ACC112 (cell line): ENCODE results near the gene PEAK3.
A peak's percentile ranks its signal among the peaks of the same experiment; 100 is the strongest.

Source experiments
- H2AFZ ChIP-seq: fragments of 200-600 bp; sonication (generic); one replicate; pipeline ENCODE4 v1.6.0; 2017; ENCODE audit warnings: antibody characterized with exemption, low read length; ENCODE audit not compliant: unreplicated experiment
- H3K27ac ChIP-seq: fragments of 200-600 bp; sonication (generic); 2 replicates; pipeline ENCODE4 v1.5.1; 2014; ENCODE audit warnings: low read depth, mild to moderate bottlenecking, antibody characterized with exemption, low read length, moderate library complexity
- H3K27me3 ChIP-seq: fragments of 200-600 bp; sonication (generic); 2 replicates; pipeline ENCODE4 v1.6.1; 2014; ENCODE audit warnings: mild to moderate bottlenecking, antibody characterized with exemption, low read length, moderate library complexity, mixed read lengths; ENCODE audit not compliant: insufficient read depth
- H3K36me3 ChIP-seq: fragments of 200-600 bp; sonication (generic); 2 replicates; pipeline ENCODE4 v1.6.1; 2016; ENCODE audit warnings: mild to moderate bottlenecking, antibody characterized with exemption, low read length, moderate library complexity, mixed read lengths; ENCODE audit not compliant: insufficient read depth
- H3K4me1 ChIP-seq: fragments of 200-600 bp; sonication (generic); one replicate; pipeline ENCODE4 v1.6.1; 2016; ENCODE audit warnings: low read length, mixed read lengths; ENCODE audit not compliant: insufficient read depth, unreplicated experiment, control insufficient read depth
- H3K4me3 ChIP-seq: fragments of 200-600 bp; sonication (generic); 2 replicates; pipeline ENCODE4 v1.5.1; 2014; ENCODE audit warnings: mild to moderate bottlenecking, low read depth, low read length
- H3K79me2 ChIP-seq: fragments of 200-600 bp; sonication (generic); one replicate; pipeline ENCODE4 v1.6.0; 2016; ENCODE audit warnings: low read length; ENCODE audit not compliant: control insufficient read depth, unreplicated experiment, insufficient read depth

Gene PEAK3

GRCh38 chr19:2282062-2282861, at the start of gene PEAK3:
TSS of gene PEAK3 (minus strand) at chr19:2282175. CDS start at chr19:2280931, 1,244 bp downstream.
- no peaks in the 10 kb centered on the region for H3K36me3 ChIP-seq
- no peak within 1 kb of the TSS for H2AFZ ChIP-seq
- H3K27ac ChIP-seq = no peak within 1 kb of the TSS
- H3K79me2 ChIP-seq = no peaks in the 10 kb centered on the region
- H3K4me1 ChIP-seq = peaks cover 4% of the 10 kb centered on the region
- H3K27me3 ChIP-seq = no peaks in the 10 kb centered on the region
- peak within 1 kb of the TSS; percentile 29; the same call in 1 of the 2 replicates for H3K4me3 ChIP-seq

- H3K4me3 ChIP-seq = no peak overlapping the region
- H3K27me3 ChIP-seq = no peaks in the 10 kb centered on the region
- no peak overlapping the region for H2AFZ ChIP-seq
- peaks cover 10% of the 10 kb centered on the region for H3K4me1 ChIP-seq
- H3K27ac ChIP-seq = no peak overlapping the region
- peaks cover 46% of the 10 kb centered on the region for H3K79me2 ChIP-seq
- no peaks in the 10 kb centered on the region for H3K36me3 ChIP-seq
Observed at GRCh38 chr19:2330632-2331284, 48.8 kb upstream of the PEAK3 start.

GRCh38 chr19:2330255-2330631, 48.3 kb upstream of the PEAK3 start:
- Histone ChIP-seq H3K27ac (no peak overlapping the region), H2AFZ (no peak overlapping the region), H3K79me2 (peaks cover 43% of the 10 kb centered on the region), H3K4me3 (no peak overlapping the region), H3K27me3 (no peaks in the 10 kb centered on the region), H3K36me3 (no peaks in the 10 kb centered on the region), H3K4me1 (peaks cover 10% of the 10 kb centered on the region)

- Histone ChIP-seq H2AFZ (no peak overlapping the region), H3K4me3 (peak overlapping the region; percentile 99), H3K79me2 (peaks cover 43% of the 10 kb centered on the region), H3K27ac (no peak overlapping the region), H3K27me3 (no peaks in the 10 kb centered on the region), H3K4me1 (peaks cover 10% of the 10 kb centered on the region), H3K36me3 (no peaks in the 10 kb centered on the region)
Observed at GRCh38 chr19:2329501-2329916, 47.5 kb upstream of the PEAK3 start.

- no peaks in the 10 kb centered on the region for H3K27me3 ChIP-seq
- 0 out of 2 replicates have a peak overlapping the region, but pooled peaks have one; percentile 67 for H3K27ac ChIP-seq
- H3K4me1 ChIP-seq = peaks cover 10% of the 10 kb centered on the region
- no peak overlapping the region for H2AFZ ChIP-seq
- peak overlapping the region; percentile 99 for H3K4me3 ChIP-seq
- H3K36me3 ChIP-seq = no peaks in the 10 kb centered on the region
- peaks cover 43% of the 10 kb centered on the region for H3K79me2 ChIP-seq
Observed at GRCh38 chr19:2329149-2329478, 47.1 kb upstream of the PEAK3 start.

- Histone ChIP-seq H2AFZ (peak within 1 kb of the TSS; percentile 68), H3K79me2 (peaks cover 43% of the 10 kb centered on the region), H3K4me1 (peaks cover 10% of the 10 kb centered on the region), H3K4me3 (peak within 1 kb of the TSS; percentile 99), H3K27me3 (no peaks in the 10 kb centered on the region), H3K36me3 (no peaks in the 10 kb centered on the region), H3K27ac (peak within 1 kb of the TSS; percentile 67)
Observed at GRCh38 chr19:2328401-2329148, 46.6 kb upstream of the PEAK3 start, which contains the start of the genes LSM7 and SPPL2B. TSS of gene LSM7 (minus strand) at chr19:2328586. CDS start at chr19:2328566, 20 bp downstream. TSS of gene SPPL2B (plus strand) at chr19:2328684. CDS start at chr19:2328710, 26 bp downstream.

- H3K27me3 ChIP-seq = no peaks in the 10 kb centered on the region
- H3K27ac ChIP-seq = peak overlapping the region; percentile 67
- H3K4me1 ChIP-seq = peaks cover 10% of the 10 kb centered on the region
- H3K79me2 ChIP-seq = peaks cover 43% of the 10 kb centered on the region
- peak overlapping the region; percentile 68 for H2AFZ ChIP-seq
- peak overlapping the region; percentile 99 for H3K4me3 ChIP-seq
- H3K36me3 ChIP-seq = no peaks in the 10 kb centered on the region
Observed at GRCh38 chr19:2327773-2328400, 45.9 kb upstream of the PEAK3 start.

GRCh38 chr19:2326699-2327360, 44.9 kb upstream of the PEAK3 start:
- Histone ChIP-seq H3K4me1 (peaks cover 10% of the 10 kb centered on the region), H3K27me3 (no peaks in the 10 kb centered on the region), H3K79me2 (peaks cover 33% of the 10 kb centered on the region), H3K27ac (peak overlapping the region; percentile 67; the same call in 1 of the 2 replicates), H3K4me3 (peak overlapping the region; percentile 99), H2AFZ (no peak overlapping the region), H3K36me3 (no peaks in the 10 kb centered on the region)

- no peaks in the 10 kb centered on the region for H3K27me3 ChIP-seq
- no peak overlapping the region for H3K4me3 ChIP-seq
- no peak overlapping the region for H2AFZ ChIP-seq
- no peak overlapping the region for H3K27ac ChIP-seq
- H3K4me1 ChIP-seq = peaks cover 10% of the 10 kb centered on the region
- H3K79me2 ChIP-seq = peaks cover 22% of the 10 kb centered on the region
- H3K36me3 ChIP-seq = no peaks in the 10 kb centered on the region
Observed at GRCh38 chr19:2325281-2326046, 43.5 kb upstream of the PEAK3 start.
